Liver (tissue), 9 donors: Measurements from ENCODE around the gene LGR6. TPM values are rescaled to one million over a fixed set of nuclear protein-coding genes. Genes with fewer than 3 reads are reported as not detected.

Experiments
- DNase-seq: peaks from one replicate; pipeline ENCODE4 v3.0.0-alpha.2; 2017; ENCODE audit warnings: low spot score
- H3K27ac ChIP-seq, 2 donors: one replicate each; pipeline ENCODE4 v1.7.0; 2013; ENCODE audit warnings: inconsistent platforms in 2 of 2, low read length in 2 of 2, control low read depth in 1 of 2, low read depth in 1 of 2, mild to moderate bottlenecking in 1 of 2
- H3K27me3 ChIP-seq, 4 donors: one replicate each; pipeline versions ENCODE4 v1.6.1 to v1.7.0; 2013; ENCODE audit warnings: low read length in 3 of 4, inconsistent platforms in 1 of 4, mild to moderate bottlenecking in 1 of 4, moderate library complexity in 1 of 4; ENCODE audit not compliant: control insufficient read depth in 4 of 4, insufficient read depth in 4 of 4
- H3K36me3 ChIP-seq, 4 donors: one replicate each; pipeline versions ENCODE4 v1.6.1 to v1.7.0; 2013; ENCODE audit warnings: low read length in 3 of 4, mild to moderate bottlenecking in 3 of 4, low read depth in 1 of 4, moderate library complexity in 1 of 4; ENCODE audit not compliant: control insufficient read depth in 4 of 4, insufficient read depth in 3 of 4
- H3K4me1 ChIP-seq, 4 donors: one replicate each; pipeline versions ENCODE4 v1.6.1 to v1.7.0; 2013; ENCODE audit warnings: low read length in 3 of 4, mild to moderate bottlenecking in 3 of 4, moderate library complexity in 1 of 4; ENCODE audit not compliant: control insufficient read depth in 4 of 4, insufficient read depth in 4 of 4
- H3K4me3 ChIP-seq, 3 donors: one replicate each; pipeline versions ENCODE4 v1.6.1 to v1.7.0; 2013; ENCODE audit warnings: low read length in 3 of 3, control low read depth in 1 of 3, low read depth in 1 of 3, mild to moderate bottlenecking in 1 of 3
- H3K9ac ChIP-seq, 2 donors: one replicate each; pipeline ENCODE4 v1.7.0; 2013; ENCODE audit warnings: low read length in 2 of 2, mild to moderate bottlenecking in 2 of 2, moderate library complexity in 2 of 2, control low read depth in 1 of 2, low read depth in 1 of 2
- H3K9me3 ChIP-seq, 4 donors: one replicate each; pipeline versions ENCODE4 v1.6.1 to v1.7.0; 2013; ENCODE audit warnings: low read length in 3 of 4; ENCODE audit not compliant: control insufficient read depth in 4 of 4
- ATF3 ChIP-seq: IDR thresholded peaks from 2 replicates; pipeline ENCODE4 v1.6.1; 2016; ENCODE audit warnings: antibody characterized with exemption
- EGR1 ChIP-seq, 2 donors: IDR thresholded peaks; 2 replicates each; pipeline ENCODE4 v1.6.1; 2016 to 2018; ENCODE audit warnings: antibody characterized with exemption in 2 of 2, low read depth in 2 of 2
- FOXA1 ChIP-seq: IDR thresholded peaks from 2 replicates; pipeline ENCODE4 v1.6.1; 2016; ENCODE audit warnings: antibody characterized with exemption
- HNF4A ChIP-seq, 2 donors: conservative IDR thresholded peaks; 2 replicates each; pipeline ENCODE4 v1.6.1; 2016; ENCODE audit warnings: antibody characterized with exemption in 2 of 2, mild to moderate bottlenecking in 2 of 2
- JUND ChIP-seq, 2 donors: IDR thresholded peaks; 2 replicates each; pipeline ENCODE4 v1.6.1; 2016; ENCODE audit warnings: antibody characterized with exemption in 2 of 2
- MAX ChIP-seq: IDR thresholded peaks from 2 replicates; pipeline ENCODE4 v1.6.1; 2016; ENCODE audit warnings: antibody characterized with exemption
- NR2F2 ChIP-seq: IDR thresholded peaks from 2 replicates; pipeline ENCODE4 v1.6.1; 2016; ENCODE audit warnings: antibody characterized with exemption
- REST ChIP-seq: IDR thresholded peaks from 2 replicates; pipeline ENCODE4 v1.6.1; 2016; ENCODE audit warnings: antibody characterized with exemption, mild to moderate bottlenecking
- RXRA ChIP-seq, 2 donors: IDR thresholded peaks; 2 replicates each; pipeline ENCODE4 v1.6.1; 2017 to 2018; ENCODE audit warnings: antibody characterized with exemption in 2 of 2, mild to moderate bottlenecking in 1 of 2
- SP1 ChIP-seq: IDR thresholded peaks from 2 replicates; pipeline ENCODE4 v1.6.1; 2018; ENCODE audit warnings: antibody characterized with exemption, mild to moderate bottlenecking
- TAF1 ChIP-seq: conservative IDR thresholded peaks from 2 replicates; pipeline ENCODE4 v1.6.1; 2016; ENCODE audit warnings: antibody characterized with exemption, mild to moderate bottlenecking
- YY1 ChIP-seq: IDR thresholded peaks from 2 replicates; pipeline ENCODE4 v1.6.1; 2016; ENCODE audit warnings: antibody characterized with exemption, mild to moderate bottlenecking
- WGBS: extraction: QIAGEN DNeasy Blood & Tissue Kit; methylation state at CpG from one replicate; pipeline ENCODE4 v1.1.7; 2013; 5-methylcytosine and 5-hydroxymethylcytosine counted together
- polyA plus RNA-seq, 2 donors: library from polyadenylated mRNA; stranded (reverse) in 1 of 2; unstranded in 1 of 2; fragments of 200-250 nt in 1 of 2; fragments of >200 nt in 1 of 2; fragmentation: Nextera tagmentation in 1 of 2; extraction: Ambion mirVana in 1 of 2; gene quantifications; one replicate each; pipeline versions ENCODE4 v1.2.1 to v1.2.3, GENCODE V29; 2013 to 2015
- total RNA-seq, 2 donors: library from RNA; depleted of rRNA; stranded (reverse); fragments of >200 nt; gene quantifications; one replicate each; pipeline ENCODE4 v1.2.3, GENCODE V29; 2014
- TF ChIP-seq, protein P1 (sequence below): fragments of 150-350 bp; IDR thresholded peaks from 2 replicates; pipeline ENCODE4 v1.5.1; 2017; ENCODE audit warnings: improper control_type of control experiment, low read depth, low read length; ENCODE audit not compliant: missing input control
- TF ChIP-seq, protein P2 (sequence below): IDR thresholded peaks from 2 replicates; pipeline ENCODE4 v1.6.1; 2016; ENCODE audit warnings: antibody characterized with exemption
- donor health status: healthy.
- donor health status: healthy.
- donor health status: healthy.
- donor health status: healthy.
- donor health status: healthy.

The LGR6 gene
- total and polyA plus RNA-seq, 4 donors = 0.05 to 1.2 (median 0.75) TPM

DNA sequence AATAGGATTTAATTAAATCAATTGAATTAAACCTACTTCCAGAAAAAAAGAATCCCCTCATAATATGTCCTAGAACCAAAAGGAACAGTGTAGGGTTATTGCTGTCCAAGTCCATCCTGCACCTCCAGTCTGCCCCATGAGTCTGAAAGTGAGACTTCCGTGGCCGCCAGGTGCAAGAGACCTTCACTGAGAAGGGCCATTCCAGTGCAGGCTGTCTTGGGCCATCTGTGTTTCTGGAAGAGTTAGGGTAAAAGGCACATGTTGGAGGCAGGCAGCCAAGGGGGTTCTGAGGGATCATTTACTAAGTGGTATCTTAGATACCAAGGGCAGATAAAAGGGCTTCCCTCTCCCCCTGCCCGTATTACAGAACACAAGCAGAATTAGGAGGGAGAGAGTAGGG, 117.1 kb downstream of the LGR6 start:
- H3K9me3 ChIP-seq = no peaks in the 10 kb centered on the region
- no peaks in the 10 kb centered on the region for H3K4me1 ChIP-seq
- no peaks in the 10 kb centered on the region for H3K36me3 ChIP-seq
- H3K27ac ChIP-seq = no peak overlapping the region
- H3K9ac ChIP-seq = no peak overlapping the region
- H3K27me3 ChIP-seq = no peaks in the 10 kb centered on the region
- no peak for DNase-seq
- H3K4me3 ChIP-seq = no peak overlapping the region
- 94% methylated on average over 3 of the region's 3 CpGs for WGBS
- TF ChIP-seq ATF3 (no peak), FOXA1 (no peak), HNF4A (conservative IDR thresholded peaks at IDR 0.05) (no peak), MAX (no peak), SP1 (no peak)
- TF ChIP-seq, protein P1, sequence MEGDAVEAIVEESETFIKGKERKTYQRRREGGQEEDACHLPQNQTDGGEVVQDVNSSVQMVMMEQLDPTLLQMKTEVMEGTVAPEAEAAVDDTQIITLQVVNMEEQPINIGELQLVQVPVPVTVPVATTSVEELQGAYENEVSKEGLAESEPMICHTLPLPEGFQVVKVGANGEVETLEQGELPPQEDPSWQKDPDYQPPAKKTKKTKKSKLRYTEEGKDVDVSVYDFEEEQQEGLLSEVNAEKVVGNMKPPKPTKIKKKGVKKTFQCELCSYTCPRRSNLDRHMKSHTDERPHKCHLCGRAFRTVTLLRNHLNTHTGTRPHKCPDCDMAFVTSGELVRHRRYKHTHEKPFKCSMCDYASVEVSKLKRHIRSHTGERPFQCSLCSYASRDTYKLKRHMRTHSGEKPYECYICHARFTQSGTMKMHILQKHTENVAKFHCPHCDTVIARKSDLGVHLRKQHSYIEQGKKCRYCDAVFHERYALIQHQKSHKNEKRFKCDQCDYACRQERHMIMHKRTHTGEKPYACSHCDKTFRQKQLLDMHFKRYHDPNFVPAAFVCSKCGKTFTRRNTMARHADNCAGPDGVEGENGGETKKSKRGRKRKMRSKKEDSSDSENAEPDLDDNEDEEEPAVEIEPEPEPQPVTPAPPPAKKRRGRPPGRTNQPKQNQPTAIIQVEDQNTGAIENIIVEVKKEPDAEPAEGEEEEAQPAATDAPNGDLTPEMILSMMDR = no peak

DNA sequence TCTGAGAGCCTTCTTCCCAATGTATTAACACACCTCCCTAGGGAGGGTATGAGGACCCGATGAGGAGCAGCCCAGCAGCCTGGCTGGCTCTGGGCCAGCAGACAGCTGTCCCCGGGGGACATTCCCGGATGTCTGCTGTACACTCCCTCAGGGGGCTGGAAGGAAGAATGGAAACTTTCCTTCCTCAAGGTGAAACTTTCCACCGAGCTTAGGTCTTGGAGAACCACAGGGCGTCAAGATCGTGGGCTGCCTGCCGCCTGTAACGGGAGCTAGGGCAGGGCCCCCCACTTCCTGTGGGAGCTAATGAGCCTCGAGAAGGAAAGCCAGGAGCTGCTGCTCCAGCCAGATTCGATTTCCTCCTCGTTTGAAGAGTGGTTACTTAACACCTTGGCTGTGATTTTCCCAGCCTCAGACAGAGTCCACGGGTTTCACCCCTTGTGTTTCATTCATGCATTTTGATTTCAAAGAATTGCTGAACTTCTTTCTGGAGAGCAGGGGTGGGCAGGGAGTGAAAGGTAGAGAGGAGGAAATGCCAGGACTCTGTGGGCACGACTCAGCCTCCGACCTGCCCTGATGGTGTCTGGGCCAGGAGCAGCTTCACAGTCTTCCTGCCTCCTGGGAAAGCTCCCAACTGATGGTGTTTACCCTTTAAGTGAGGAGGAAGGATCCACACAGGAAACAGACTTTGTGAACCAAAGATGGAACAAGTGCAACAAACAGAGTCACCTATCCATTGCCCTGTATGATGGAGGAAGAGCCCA, 118.5 kb downstream of the LGR6 start:
- H3K4me3 ChIP-seq = no peak overlapping the region
- WGBS = 40% methylated on average over 14 of the region's 14 CpGs
- H3K4me1 ChIP-seq = no peaks in the 10 kb centered on the region
- H3K36me3 ChIP-seq = no peaks in the 10 kb centered on the region
- no peak overlapping the region for H3K27ac ChIP-seq
- H3K9me3 ChIP-seq = no peaks in the 10 kb centered on the region
- H3K9ac ChIP-seq = no peak overlapping the region
- TF ChIP-seq YY1 (no peak), FOXA1 (no peak), REST (no peak), JUND (IDR thresholded peaks at IDR 0.05) (no peak), HNF4A (conservative IDR thresholded peaks at IDR 0.05) (no peak), RXRA (IDR thresholded peaks at IDR 0.05) (no peak), NR2F2 (no peak), TAF1 (no peak), EGR1 (IDR thresholded peaks at IDR 0.05; ENCODE audit: low read depth in 2 of 2) (no peak)
- TF ChIP-seq, protein P2, sequence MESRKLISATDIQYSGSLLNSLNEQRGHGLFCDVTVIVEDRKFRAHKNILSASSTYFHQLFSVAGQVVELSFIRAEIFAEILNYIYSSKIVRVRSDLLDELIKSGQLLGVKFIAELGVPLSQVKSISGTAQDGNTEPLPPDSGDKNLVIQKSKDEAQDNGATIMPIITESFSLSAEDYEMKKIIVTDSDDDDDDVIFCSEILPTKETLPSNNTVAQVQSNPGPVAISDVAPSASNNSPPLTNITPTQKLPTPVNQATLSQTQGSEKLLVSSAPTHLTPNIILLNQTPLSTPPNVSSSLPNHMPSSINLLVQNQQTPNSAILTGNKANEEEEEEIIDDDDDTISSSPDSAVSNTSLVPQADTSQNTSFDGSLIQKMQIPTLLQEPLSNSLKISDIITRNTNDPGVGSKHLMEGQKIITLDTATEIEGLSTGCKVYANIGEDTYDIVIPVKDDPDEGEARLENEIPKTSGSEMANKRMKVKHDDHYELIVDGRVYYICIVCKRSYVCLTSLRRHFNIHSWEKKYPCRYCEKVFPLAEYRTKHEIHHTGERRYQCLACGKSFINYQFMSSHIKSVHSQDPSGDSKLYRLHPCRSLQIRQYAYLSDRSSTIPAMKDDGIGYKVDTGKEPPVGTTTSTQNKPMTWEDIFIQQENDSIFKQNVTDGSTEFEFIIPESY = no peak
- no peaks in the 10 kb centered on the region for H3K27me3 ChIP-seq
- DNase-seq = no peak
